ENCODE results near the gene BCR. TPM values are rescaled to one million over a fixed set of nuclear protein-coding genes. Genes with fewer than 3 reads are reported as not detected.
"Not testable (repeated sequence)": the region's sequence is repeated elsewhere in the genome, so short reads cannot be mapped to it uniquely, and the experiment has no call there.

Gene BCR
- total RNA-seq, 1 experiment from 2014 or later, result 40.5 TPM

DNA sequence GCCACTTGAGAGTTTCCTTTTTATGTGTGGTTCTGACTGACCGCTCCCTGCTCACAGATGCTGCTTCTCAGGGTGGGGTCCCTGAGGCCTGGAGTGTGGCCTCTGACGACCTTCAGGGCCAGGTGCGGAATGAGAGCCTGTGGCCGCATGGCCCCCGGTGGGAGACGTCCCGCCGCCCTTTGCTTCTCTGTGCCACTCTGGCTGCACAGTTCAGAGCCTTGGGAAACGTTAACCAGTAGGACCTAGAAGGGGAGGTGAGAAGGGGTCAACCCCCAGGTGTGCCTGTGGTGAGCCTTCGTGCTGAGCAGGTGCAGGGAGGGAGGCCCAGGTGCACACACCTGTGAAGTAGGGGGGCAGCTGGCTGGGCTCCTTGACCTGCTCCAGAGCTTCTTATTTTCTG lies 127.2 kb downstream of the BCR start:
- H3K9me3 ChIP-seq (ENCODE audit: low read length); H2AFZ ChIP-seq (ENCODE audit: low read length); H3K27me3 ChIP-seq (ENCODE audit: low read length); H3K9ac ChIP-seq (ENCODE audit: low read length); H3K4me2 ChIP-seq (ENCODE audit: low read depth, low read length, poor library complexity, severe bottlenecking); H3K27ac ChIP-seq (ENCODE audit: low read length); H3K36me3 ChIP-seq (ENCODE audit: insufficient read depth, low read length); H3K79me2 ChIP-seq (ENCODE audit: low read length); H3K4me3 ChIP-seq (ENCODE audit: low read length); DNase-seq; H4K20me1 ChIP-seq (ENCODE audit: insufficient read depth, low read depth, low read length); H3K9me2 ChIP-seq (replicated peaks; ENCODE audit: insufficient read depth, low read length); H3K4me1 ChIP-seq (ENCODE audit: low read length): not testable (repeated sequence)

DNA sequence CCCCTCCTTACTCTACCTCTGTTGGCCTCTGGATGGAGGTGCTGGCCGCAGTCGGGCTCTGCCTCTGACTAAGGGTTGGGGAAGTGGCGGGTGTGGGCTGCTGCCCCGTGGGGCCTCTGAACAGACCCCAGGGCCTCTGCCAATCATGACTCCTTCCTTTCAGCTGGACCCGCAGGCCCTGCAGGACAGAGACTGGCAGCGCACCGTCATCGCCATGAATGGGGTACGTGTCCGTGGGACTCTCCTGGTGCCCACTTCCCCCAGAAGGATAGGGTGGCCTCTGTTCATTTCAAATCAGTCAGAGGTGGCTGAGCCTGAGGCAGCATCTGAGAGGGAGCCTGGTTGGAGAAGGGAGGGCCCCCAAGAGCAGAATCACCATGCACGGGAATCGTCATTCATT lies 129.0 kb downstream of the BCR start:
- not testable (repeated sequence) for H4K20me1 ChIP-seq (ENCODE audit: insufficient read depth, low read depth, low read length); H3K79me2 ChIP-seq (ENCODE audit: low read length); H3K36me3 ChIP-seq (ENCODE audit: insufficient read depth, low read length); H2AFZ ChIP-seq (ENCODE audit: low read length); H3K4me2 ChIP-seq (ENCODE audit: low read depth, low read length, poor library complexity, severe bottlenecking); H3K4me1 ChIP-seq (ENCODE audit: low read length); H3K9ac ChIP-seq (ENCODE audit: low read length); H3K9me3 ChIP-seq (ENCODE audit: low read length); H3K27ac ChIP-seq (ENCODE audit: low read length); DNase-seq; H3K9me2 ChIP-seq (replicated peaks; ENCODE audit: insufficient read depth, low read length); H3K4me3 ChIP-seq (ENCODE audit: low read length); H3K27me3 ChIP-seq (ENCODE audit: low read length)

DNA sequence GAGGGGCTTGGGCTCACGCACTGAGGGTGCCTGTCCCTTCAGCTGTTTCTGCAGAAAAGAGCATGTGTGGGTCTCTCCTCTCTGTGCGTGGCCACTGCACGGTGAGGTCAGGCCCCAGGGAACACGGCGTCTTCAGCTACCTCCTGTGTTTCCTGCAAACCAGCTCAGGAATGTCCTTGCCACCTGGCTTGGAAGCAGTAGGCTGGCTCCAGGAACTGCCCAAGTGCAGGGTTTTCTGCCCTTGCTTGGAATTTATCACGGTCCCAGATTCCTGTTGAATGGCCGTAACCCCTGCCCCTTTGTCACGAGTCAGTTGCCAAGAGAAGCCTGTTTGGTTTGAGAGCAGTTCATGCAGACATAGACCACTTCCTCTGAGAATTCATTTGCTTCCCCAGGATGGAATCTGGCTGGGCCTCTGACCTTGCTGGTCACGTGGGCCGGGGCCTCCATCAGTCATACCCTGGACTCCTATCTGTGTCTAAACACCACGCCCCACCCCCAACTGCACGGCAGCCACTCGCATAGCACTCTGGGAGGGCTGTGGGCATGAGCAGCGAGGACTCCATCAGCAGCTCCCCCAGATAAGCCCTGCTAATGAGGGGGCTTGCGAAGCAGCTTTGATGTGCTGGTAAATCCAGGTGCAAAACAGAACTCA lies 130.3 kb downstream of the BCR start:
- H3K9me3 ChIP-seq (ENCODE audit: low read length); DNase-seq; H3K4me3 ChIP-seq (ENCODE audit: low read length); H3K4me1 ChIP-seq (ENCODE audit: low read length); H3K9me2 ChIP-seq (replicated peaks; ENCODE audit: insufficient read depth, low read length); H3K4me2 ChIP-seq (ENCODE audit: low read depth, low read length, poor library complexity, severe bottlenecking); H2AFZ ChIP-seq (ENCODE audit: low read length); H3K79me2 ChIP-seq (ENCODE audit: low read length); H4K20me1 ChIP-seq (ENCODE audit: insufficient read depth, low read depth, low read length); H3K9ac ChIP-seq (ENCODE audit: low read length); H3K27ac ChIP-seq (ENCODE audit: low read length); H3K36me3 ChIP-seq (ENCODE audit: insufficient read depth, low read length); H3K27me3 ChIP-seq (ENCODE audit: low read length): not testable (repeated sequence)

DNA sequence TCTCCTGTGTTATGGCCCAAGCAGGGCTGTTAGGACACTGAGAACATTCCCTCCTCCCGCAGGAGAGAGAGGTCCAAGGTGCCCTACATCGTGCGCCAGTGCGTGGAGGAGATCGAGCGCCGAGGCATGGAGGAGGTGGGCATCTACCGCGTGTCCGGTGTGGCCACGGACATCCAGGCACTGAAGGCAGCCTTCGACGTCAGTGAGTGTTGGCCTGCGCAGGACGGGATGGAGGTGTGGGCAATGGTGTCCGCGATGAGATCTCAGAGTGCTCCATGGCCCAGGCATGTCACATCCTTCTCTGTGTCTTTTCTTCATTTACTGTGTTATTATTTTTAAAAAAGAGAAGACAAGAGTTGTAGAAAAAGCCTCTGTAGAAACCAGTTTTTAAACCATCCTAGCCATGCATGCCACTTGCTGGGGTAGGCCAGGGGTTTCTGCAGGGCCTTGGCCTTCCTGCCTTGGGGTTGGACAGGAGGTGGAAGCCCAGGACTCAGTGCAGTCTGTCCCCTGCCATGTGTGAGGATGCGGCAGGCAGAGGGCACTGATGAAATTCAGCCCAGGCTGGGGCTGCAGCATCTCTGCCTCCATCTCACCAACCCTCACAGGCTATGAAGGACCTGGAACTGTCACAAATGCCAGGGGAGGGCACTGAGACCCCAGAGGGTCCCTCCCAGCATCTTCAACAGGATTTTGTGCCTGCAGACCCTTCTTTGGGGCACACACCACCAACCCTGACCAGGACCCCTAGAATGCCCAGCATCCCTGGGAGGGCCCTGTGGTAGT lies 131.5 kb downstream of the BCR start:
- not testable (repeated sequence) for H3K4me1 ChIP-seq (ENCODE audit: low read length); H3K4me2 ChIP-seq (ENCODE audit: low read depth, low read length, poor library complexity, severe bottlenecking); H3K27me3 ChIP-seq (ENCODE audit: low read length); DNase-seq; H4K20me1 ChIP-seq (ENCODE audit: insufficient read depth, low read depth, low read length); H3K9me2 ChIP-seq (replicated peaks; ENCODE audit: insufficient read depth, low read length); H2AFZ ChIP-seq (ENCODE audit: low read length); H3K36me3 ChIP-seq (ENCODE audit: insufficient read depth, low read length); H3K4me3 ChIP-seq (ENCODE audit: low read length); H3K9me3 ChIP-seq (ENCODE audit: low read length); H3K27ac ChIP-seq (ENCODE audit: low read length); H3K79me2 ChIP-seq (ENCODE audit: low read length); H3K9ac ChIP-seq (ENCODE audit: low read length)

DNA sequence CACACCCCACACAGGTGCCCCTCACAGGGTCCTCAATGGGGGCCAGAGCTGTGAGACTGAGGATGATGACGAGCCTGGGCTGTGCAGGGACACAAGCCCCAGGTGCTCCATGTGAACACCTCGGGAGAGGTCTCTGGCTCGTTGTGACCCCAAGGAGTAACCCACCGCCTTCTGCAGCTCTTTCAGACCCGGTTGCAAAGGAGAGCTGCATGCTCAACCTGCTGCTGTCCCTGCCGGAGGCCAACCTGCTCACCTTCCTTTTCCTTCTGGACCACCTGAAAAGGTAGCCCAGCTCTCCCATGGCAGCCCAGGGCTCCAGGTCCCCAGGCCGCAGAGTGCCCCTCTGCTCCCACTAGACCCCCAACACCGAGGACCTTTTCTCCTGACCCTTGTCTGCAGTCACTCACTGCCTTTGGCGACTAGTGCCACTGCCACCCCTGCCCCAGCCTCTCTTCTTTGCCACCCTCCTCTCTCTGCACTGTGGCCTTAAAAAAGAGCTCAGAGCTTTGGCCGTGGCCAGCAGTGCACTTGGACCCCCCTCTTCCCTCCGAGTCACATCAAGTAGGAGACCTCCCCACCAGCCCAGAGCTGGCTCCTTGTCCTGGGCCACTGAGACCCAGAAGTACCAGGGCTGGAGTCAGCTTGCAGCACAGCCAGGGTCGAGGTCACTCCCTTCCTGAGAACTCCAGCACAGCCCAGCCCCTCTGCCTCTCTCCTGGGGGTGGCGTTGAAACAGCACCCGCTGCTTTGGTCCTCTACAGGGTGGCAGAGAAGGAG lies 133.7 kb downstream of the BCR start:
- DNase-seq, result no peak
- Histone ChIP-seq H3K4me1 (ENCODE audit: low read length) (no peaks in the 10 kb centered on the region), H3K27ac (ENCODE audit: low read length) (no peak overlapping the region), H3K9ac (ENCODE audit: low read length) (no peak overlapping the region), H3K79me2 (ENCODE audit: low read length) (no peaks in the 10 kb centered on the region), H3K36me3 (ENCODE audit: insufficient read depth, low read length) (no peaks in the 10 kb centered on the region), H3K4me2 (ENCODE audit: low read depth, low read length, poor library complexity, severe bottlenecking) (no peak overlapping the region), H2AFZ (ENCODE audit: low read length) (no peak overlapping the region), H4K20me1 (ENCODE audit: insufficient read depth, low read depth, low read length) (no peaks in the 10 kb centered on the region), H3K4me3 (ENCODE audit: low read length) (no peak overlapping the region), H3K9me3 (ENCODE audit: low read length) (no peaks in the 10 kb centered on the region), H3K9me2 (replicated peaks; ENCODE audit: insufficient read depth, low read length) (no peaks in the 10 kb centered on the region), H3K27me3 (ENCODE audit: low read length) (no peaks in the 10 kb centered on the region)

DNA sequence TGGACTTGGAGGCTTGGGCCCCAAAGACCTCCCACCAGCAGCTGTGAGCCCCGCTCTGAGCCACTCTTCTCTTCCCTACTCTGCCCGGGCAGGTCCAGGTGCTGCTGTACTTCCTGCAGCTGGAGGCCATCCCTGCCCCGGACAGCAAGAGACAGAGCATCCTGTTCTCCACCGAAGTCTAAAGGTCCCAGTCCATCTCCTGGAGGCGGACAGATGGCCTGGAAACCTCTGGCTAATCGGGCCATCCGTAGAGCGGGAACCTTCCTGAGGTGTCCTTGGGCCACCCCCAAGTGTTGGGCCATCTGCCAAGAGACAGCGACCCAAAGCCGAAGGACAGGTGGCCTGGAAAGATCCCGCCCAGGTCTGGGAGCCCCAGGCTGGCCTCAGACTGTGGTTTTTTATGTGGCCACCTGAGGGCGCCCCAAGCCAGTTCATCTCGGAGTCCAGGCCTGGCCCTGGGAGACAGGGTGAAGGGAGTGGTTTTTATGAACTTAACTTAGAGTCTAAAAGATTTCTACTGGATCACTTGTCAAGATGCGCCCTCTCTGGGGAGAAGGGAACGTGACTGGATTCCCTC lies 135.1 kb downstream of the BCR start:
- Histone ChIP-seq H3K36me3 (ENCODE audit: insufficient read depth, low read length) (no peaks in the 10 kb centered on the region), H4K20me1 (ENCODE audit: insufficient read depth, low read depth, low read length) (no peaks in the 10 kb centered on the region), H3K9me3 (ENCODE audit: low read length) (no peaks in the 10 kb centered on the region), H2AFZ (ENCODE audit: low read length) (no peak overlapping the region), H3K9me2 (replicated peaks; ENCODE audit: insufficient read depth, low read length) (no peaks in the 10 kb centered on the region), H3K79me2 (ENCODE audit: low read length) (no peaks in the 10 kb centered on the region), H3K27ac (ENCODE audit: low read length) (no peak overlapping the region), H3K9ac (ENCODE audit: low read length) (no peak overlapping the region), H3K4me3 (ENCODE audit: low read length) (no peak overlapping the region), H3K27me3 (ENCODE audit: low read length) (no peaks in the 10 kb centered on the region), H3K4me1 (ENCODE audit: low read length) (no peaks in the 10 kb centered on the region), H3K4me2 (ENCODE audit: low read depth, low read length, poor library complexity, severe bottlenecking) (no peak overlapping the region)
- peak; percentile 84 for DNase-seq

DNA sequence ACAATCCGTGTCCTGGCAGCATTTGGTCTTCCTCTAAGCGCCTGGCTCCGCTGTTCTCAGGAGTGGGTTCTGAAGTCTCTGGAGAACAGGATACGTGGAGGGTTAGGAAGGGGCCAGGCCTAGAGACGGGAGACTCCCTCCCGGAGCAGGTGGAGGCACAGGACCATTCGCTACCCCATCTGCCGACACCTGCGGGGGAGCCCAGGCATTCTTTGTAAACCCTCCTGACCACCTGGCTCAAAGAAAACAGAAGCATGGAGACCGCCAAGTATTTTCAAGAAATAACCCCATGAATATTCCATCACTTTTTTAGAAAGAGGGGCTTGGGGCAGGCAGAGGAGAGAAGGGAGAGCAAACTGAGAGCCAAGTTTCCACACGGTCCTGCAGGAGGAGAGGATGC lies 136.3 kb downstream of the BCR start:
- H3K9me3 ChIP-seq (ENCODE audit: low read length); H3K4me2 ChIP-seq (ENCODE audit: low read depth, low read length, poor library complexity, severe bottlenecking); H3K9ac ChIP-seq (ENCODE audit: low read length); H3K4me1 ChIP-seq (ENCODE audit: low read length); H4K20me1 ChIP-seq (ENCODE audit: insufficient read depth, low read depth, low read length); H3K27me3 ChIP-seq (ENCODE audit: low read length); DNase-seq; H2AFZ ChIP-seq (ENCODE audit: low read length); H3K9me2 ChIP-seq (replicated peaks; ENCODE audit: insufficient read depth, low read length); H3K27ac ChIP-seq (ENCODE audit: low read length); H3K79me2 ChIP-seq (ENCODE audit: low read length); H3K36me3 ChIP-seq (ENCODE audit: insufficient read depth, low read length); H3K4me3 ChIP-seq (ENCODE audit: low read length): not testable (repeated sequence)

DNA sequence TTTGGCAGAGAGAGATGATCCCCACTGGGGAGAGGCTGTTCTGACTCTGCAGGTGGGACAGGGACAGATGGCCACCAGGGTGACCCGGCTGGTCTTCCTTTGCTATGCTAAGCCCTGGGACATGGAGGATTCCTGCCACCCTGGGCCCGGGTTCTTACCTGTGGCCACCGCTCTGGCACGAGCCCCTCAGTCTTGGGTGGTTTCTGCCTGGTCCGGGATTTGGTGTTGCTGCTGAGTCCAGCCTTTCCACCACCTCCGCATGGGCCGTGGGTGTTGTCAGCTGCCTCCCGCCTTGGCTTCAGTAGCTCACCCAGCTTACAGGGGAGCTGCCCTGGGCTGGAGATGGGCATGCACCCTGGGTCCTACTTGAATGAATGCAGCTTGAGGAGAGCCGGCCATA lies 138.0 kb downstream of the BCR start:
- H3K79me2 ChIP-seq (ENCODE audit: low read length), result not testable (repeated sequence)

More for the DNA sequence above, 138.0 kb downstream of the BCR start:
- H3K4me2 ChIP-seq (ENCODE audit: low read depth, low read length, poor library complexity, severe bottlenecking); H3K9me3 ChIP-seq (ENCODE audit: low read length); H4K20me1 ChIP-seq (ENCODE audit: insufficient read depth, low read depth, low read length); H3K27ac ChIP-seq (ENCODE audit: low read length); H3K4me3 ChIP-seq (ENCODE audit: low read length); H3K4me1 ChIP-seq (ENCODE audit: low read length); H3K9ac ChIP-seq (ENCODE audit: low read length); DNase-seq; H3K36me3 ChIP-seq (ENCODE audit: insufficient read depth, low read length); H3K9me2 ChIP-seq (replicated peaks; ENCODE audit: insufficient read depth, low read length); H2AFZ ChIP-seq (ENCODE audit: low read length); H3K27me3 ChIP-seq (ENCODE audit: low read length): not testable (repeated sequence)

Measured in Karpas-422 (cell line).